CD4-positive, alpha-beta T cell treated with Interleukin-2 at 100 ng/mL for 4 hours (primary cell): ENCODE data around the gene RFX4.
"Not testable (repeated sequence)": the region's sequence is repeated elsewhere in the genome, so short reads cannot be mapped to it uniquely, and the experiment has no call there.

Experiments
- DNase-seq: peaks from one replicate; pipeline ENCODE4 v3.0.0-alpha.2; 2020; ENCODE audit warnings: low spot score

The RFX4 gene

DNA sequence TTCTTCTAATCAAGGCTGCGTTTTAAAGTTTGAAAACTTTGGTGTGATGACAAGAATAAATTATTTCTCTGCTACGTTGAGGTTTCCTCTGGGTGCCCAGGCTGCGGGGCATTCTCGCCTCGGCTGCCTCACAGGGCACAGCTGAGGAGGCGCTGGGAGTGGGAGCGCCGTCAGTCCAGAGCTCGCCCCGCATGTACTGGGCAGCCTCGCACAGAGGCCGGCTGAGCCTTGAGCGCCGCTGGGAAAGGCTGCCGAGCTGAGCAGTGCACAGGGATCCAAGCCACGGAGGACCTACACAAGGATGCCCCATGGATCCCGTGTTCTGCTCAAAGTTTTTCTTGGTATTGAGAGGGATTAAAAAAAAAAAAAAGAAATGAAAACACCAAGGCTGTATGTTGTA, 11.6 kb downstream of the RFX4 start:
- DNase-seq, result no peak

DNA sequence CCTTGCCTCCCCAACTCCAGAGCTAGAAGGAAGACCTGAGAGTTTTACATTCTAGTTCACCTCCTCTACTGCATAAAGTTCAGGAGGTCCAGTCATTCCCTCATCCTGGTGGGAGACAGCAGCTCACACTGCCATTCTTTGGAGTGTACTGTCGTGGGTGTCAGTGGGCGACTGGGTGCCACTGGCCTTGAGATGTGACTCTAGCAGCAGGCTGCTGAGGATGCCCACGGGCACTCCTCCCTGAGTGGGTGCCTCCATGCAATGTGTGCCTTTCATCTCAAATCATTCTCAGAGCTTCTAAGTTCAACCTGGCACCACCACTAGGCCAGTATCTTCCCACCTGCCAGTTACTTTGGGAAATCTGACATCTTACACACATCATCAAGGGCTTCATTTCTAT, 12.5 kb downstream of the RFX4 start:
- DNase-seq, result no peak

GRCh38 chr12:106598003-106598402, 15.2 kb downstream of the RFX4 start:
- DNase-seq, result no peak

DNA sequence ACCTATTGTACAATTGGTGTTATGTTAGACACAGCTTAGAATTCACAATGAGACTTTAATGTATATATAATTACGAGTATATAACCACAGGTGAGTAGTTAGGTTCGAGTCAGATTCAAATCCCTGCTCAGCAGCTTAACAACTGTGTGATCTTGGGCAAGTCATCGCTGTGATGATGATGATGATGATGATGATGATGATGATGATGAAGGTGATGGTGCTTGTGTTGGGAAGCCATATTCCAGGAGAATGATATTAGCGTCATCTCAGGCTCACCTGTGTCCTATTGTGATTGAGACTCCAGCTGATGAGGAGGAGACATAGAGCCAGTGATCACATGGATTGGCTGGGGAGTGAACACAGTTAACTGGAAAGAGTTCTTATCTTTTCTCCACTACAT, 16.5 kb downstream of the RFX4 start:
- DNase-seq, result no peak

GRCh38 chr12:106600503-106600902, 17.7 kb downstream of the RFX4 start:
- DNase-seq, result no peak

- DNase-seq, result no peak
Measured at GRCh38 chr12:106601031-106601430, 18.2 kb downstream of the RFX4 start.

GRCh38 chr12:106601496-106601895, 18.7 kb downstream of the RFX4 start:
- no peak for DNase-seq

GRCh38 chr12:106602076-106602475, 19.3 kb downstream of the RFX4 start:
- DNase-seq, result no peak

- DNase-seq, result no peak
Measured at GRCh38 chr12:106605254-106605653, 22.4 kb downstream of the RFX4 start.

DNA sequence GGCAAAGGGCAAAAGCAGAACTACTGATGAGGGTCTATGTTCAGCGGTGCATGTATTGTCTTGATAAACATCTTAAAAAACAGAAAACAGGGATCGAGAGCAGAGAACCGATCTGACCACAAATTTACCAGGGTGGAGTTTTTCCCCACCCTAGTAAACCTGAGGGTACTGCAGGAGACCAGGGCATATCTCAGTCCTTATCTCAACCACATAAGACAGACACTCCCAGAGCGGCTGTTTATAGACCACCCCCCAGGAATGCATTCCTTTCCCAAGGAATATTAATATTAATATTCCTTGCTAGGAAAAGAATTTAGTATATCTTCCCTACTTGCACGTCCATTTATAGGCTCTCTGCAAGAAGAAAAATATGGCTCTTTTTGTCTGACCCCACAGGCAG, 37.8 kb downstream of the RFX4 start:
- not testable (repeated sequence) for DNase-seq

- DNase-seq, result no peak
Measured at GRCh38 chr12:106625976-106626375, 43.2 kb downstream of the RFX4 start.

DNA sequence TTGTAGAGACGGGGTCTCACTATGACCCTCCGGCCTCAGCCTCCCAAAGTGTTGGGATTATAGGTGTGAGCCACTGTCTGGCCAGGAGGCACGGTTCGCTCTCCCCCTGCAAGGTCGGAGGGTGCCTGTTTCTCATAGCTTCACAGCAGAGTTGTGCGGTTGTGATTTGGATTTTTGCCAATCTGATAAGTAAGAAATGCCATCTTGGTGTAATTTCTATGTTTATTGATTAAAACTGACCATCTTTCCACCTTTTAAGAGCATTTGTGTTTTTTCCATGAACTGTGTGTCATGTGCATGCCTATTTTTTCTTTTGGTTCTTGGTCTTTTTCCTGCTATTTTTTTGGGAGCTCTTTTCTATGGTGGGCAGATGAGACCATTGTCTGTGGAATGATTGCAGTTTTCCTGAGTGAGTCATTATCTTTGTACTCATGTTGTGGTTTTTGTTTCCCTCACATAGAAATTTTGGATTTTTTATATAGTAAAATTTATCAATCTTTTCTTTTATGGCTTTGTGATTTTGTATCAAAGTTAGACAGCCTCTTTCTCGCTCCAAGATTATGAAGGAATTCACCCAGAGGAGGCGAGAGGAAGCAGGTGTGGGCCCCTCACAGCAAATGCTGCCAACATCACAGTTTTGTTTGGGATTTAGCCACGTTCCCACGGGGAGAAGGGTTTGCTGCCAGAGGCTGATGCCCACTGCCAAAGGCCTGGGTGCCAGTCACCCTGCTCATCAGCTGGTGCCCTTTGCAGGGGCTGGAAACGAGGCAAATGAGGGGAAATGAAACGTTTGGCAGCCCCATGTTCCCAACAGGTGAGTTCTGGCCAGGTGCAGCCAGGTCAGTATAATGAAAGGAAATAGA, 47.2 kb downstream of the RFX4 start:
- no peak for DNase-seq

DNA sequence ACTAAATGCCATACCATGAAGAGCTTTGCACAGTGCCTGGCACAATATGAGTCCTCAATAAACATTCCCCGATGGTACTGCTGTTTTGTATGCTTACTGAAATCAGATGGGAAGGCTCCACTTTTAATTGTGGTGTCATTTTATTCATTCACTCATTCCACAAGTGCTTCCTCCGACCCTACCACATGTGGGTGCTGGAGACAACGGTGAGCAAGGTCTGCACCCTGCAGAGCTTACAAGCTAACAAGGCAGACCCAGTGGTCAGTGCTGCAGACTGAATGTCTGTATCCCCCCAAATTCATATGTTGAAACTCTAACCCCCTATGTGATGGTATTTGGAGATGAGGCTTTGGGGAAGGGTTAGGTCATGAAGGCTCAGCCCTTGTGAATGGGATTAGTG, 48.3 kb downstream of the RFX4 start:
- no peak for DNase-seq

- no peak for DNase-seq
Measured at GRCh38 chr12:106631797-106632196, 49.0 kb downstream of the RFX4 start.

- DNase-seq, result no peak
Measured at GRCh38 chr12:106632797-106633450, 50.1 kb downstream of the RFX4 start.

GRCh38 chr12:106633451-106633823, 50.6 kb downstream of the RFX4 start:
- DNase-seq, result no peak

DNA sequence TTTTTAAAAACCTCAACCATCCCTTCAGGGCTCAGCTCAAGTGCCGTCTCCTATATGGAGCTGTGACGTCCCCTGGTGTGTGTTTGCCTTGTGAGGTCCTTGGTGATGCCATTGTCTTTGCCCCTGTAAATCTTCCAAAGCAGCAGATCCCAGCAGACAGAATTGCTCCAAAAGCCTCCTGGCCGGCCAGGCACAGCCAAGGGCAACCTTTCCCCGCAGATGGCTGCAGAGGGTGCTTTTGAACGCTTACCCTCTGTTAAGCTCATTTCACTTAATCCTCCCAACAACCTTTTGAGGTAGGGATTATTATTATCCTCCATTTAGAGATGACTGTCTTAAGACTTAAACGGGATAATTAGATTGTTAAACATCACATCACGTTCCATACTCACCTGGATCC, 51.4 kb downstream of the RFX4 start:
- DNase-seq, result no peak

- no peak for DNase-seq
Measured at GRCh38 chr12:106643000-106643399, 60.2 kb downstream of the RFX4 start.

- no peak for DNase-seq
Measured at GRCh38 chr12:106644335-106645073, 61.7 kb downstream of the RFX4 start.

DNA sequence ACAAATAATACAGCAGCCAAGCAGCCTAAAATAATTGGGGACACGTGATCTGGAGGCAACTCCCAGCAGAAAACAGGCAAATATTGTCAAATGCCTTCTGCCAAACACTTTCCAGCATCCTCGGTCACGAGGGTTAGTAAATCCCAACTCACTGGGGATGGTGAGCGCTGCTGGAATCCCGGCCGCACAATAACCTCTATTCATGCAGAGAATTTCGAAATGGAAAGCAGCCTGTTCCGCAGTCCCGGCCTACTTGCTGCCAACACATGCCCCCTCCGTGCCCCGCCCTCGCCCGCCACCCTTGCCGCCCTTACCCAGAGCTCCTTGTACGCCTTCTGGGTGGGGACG, 62.2 kb downstream of the RFX4 start:
- DNase-seq, result no peak

GRCh38 chr12:106645465-106646330, 62.9 kb downstream of the RFX4 start:
- no peak for DNase-seq

DNA sequence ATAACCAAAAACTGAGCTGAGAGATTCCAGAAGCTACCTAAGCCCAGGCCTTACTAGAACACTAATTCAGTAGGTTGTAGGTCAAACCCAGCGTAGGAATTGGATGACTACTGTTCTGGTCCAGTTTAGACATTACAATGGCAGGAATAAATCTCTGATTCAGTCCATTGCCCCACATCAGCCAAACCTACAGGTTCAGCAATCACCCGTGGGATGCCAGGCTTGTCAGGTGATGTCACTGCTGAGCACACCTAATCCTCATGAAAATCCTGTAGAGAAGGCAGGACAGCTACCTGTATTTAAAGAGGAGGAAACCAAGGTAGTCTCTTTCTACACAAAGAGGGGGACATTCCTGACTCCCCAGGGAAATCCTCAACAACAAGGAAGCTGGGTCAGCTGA, 63.7 kb downstream of the RFX4 start:
- no peak for DNase-seq
